ENCODE data around the gene HLA-DRB1.

DNA sequence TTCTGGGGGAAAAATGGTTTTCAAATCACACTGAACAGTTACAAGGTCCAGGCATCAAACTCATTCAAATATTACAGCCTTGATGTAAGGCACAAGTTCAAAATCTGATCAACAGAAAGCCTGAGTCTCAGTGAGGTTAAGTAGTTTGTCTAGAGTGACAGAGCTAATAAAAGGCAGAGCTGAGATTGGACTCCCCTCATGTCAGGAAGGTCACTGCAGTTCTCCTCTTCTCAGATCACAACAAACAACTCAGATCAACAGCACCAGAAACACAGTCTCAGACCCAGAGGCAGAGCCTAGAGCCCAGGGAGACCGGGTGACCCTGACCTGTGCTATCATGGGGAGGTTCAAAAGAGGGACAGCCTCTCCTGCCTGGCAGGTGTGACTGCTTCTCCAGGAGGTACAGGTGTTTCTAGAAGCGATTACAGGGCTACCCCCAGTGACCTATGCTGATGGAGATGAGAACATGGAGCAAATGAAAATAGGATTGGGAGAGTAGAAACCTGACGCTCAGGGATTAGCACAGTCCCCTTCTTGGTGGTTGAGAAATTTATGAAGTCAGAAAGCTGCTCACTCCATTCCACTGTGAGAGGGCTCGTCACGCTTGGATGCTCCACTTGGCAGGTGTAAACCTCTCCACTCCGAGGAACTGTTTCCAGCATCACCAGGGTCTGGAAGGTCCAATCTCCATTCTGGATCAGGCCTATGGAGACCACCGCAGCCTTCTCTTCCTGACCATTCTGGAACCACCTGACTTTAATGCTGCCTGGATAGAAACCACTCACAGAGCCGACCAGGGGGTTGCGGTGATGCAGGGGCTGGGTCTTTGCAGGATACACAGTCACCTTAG is 35.3 kb downstream of the HLA-DRB1 start:
- TF ChIP-seq, protein P1, sequence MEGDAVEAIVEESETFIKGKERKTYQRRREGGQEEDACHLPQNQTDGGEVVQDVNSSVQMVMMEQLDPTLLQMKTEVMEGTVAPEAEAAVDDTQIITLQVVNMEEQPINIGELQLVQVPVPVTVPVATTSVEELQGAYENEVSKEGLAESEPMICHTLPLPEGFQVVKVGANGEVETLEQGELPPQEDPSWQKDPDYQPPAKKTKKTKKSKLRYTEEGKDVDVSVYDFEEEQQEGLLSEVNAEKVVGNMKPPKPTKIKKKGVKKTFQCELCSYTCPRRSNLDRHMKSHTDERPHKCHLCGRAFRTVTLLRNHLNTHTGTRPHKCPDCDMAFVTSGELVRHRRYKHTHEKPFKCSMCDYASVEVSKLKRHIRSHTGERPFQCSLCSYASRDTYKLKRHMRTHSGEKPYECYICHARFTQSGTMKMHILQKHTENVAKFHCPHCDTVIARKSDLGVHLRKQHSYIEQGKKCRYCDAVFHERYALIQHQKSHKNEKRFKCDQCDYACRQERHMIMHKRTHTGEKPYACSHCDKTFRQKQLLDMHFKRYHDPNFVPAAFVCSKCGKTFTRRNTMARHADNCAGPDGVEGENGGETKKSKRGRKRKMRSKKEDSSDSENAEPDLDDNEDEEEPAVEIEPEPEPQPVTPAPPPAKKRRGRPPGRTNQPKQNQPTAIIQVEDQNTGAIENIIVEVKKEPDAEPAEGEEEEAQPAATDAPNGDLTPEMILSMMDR (IDR thresholded peaks at IDR 0.05; ENCODE audit: borderline replicate concordance, extremely low read depth, low read length, poor library complexity, severe bottlenecking), result no peak
- TF ChIP-seq EZH2 (IDR thresholded peaks at IDR 0.05; ENCODE audit: borderline replicate concordance, low read depth, low read length, severe bottlenecking), result no peak
